HS-27A (cell line): Measurements from ENCODE around the gene PRKAR1B.
"Not testable (repeated sequence)": the region's sequence is repeated elsewhere in the genome, so short reads cannot be mapped to it uniquely, and the experiment has no call there.

ENCODE experiments used
- DNase-seq: peaks from one replicate; pipeline ENCODE4 v3.0.0-alpha.2; 2012; ENCODE audit warnings: low read depth, missing footprints

PRKAR1B gene

DNA sequence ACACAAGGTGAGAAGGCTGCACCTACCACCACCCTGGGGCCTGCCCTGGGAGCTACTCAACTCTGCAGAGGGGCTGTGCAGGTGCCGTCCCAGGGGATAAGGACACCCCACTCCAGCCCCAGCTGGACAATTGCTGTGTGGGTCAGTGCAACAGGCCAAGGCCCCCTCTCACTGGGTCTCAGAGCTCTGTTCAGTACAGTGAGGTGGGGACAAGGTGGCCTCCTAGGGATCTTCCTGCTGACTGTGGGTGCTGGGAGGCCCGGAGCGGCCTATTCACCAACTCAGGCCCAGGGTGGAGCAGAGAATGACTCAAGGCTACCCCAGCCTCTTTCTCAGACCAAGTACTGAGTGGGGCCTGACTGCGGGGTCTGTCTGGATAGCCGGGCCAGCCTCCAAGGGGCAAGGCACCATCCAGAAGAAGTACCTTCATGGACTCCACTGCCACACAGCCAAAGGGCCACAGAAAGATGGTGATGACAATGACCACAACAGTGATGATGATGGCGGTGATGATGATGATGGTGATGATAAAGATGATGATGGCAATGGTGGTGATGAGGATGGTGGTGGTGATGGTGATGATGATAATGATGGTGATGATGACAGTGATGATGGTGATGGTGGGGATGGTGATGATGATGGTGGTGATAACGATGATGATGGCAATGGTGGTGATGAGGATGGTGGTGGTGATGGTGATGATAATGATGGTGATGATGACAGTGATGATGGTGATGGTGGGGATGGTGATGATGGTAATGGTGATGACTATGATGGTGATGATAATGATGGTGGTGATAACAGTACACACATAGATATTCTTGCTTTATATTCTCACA lies 60.4 kb downstream of the PRKAR1B start:
- no peak for DNase-seq

DNA sequence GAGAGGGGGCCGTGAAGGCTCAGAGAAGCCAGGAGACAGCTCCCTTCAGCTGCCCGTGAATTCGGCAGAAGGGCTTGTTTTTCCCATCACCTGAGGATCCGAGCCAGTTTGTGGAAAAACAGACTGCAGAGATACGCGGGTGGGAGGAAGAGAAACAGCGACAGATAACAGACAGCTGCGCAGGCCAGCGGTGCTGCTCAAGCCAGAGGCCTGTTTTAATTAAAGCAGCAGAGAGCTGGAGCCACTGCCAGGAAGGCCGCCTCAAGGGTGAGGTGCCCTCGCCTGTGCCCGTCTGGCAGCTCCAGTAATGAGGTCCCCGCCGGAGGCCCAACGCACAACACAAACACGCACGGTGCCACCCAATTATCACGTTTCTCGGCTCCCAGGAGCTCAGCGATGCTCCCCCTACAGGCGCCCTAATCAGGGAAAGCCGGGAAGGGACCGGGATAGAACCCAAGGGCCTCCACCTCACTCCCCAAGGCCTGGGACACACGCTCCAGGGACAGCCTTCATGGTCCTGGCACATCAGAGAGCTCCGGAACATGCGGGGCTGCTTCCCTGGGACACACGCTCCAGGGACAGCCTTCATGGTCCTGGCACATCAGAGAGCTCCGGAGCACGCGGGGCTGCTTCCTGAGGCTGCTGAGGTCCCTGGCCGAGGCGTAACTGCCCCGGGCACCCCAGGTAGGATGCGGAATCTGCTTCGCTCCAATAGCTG lies 61.2 kb downstream of the PRKAR1B start:
- DNase-seq: no peak

GRCh38 chr7:664997-665735 lies 61.9 kb downstream of the PRKAR1B start:
- no peak for DNase-seq

- DNase-seq: no peak
Measured at GRCh38 chr7:664402-664775, 62.7 kb downstream of the PRKAR1B start.

GRCh38 chr7:662576-662975 lies 64.5 kb downstream of the PRKAR1B start:
- DNase-seq: no peak

GRCh38 chr7:659996-660395 lies 67.1 kb downstream of the PRKAR1B start:
- DNase-seq: no peak

DNA sequence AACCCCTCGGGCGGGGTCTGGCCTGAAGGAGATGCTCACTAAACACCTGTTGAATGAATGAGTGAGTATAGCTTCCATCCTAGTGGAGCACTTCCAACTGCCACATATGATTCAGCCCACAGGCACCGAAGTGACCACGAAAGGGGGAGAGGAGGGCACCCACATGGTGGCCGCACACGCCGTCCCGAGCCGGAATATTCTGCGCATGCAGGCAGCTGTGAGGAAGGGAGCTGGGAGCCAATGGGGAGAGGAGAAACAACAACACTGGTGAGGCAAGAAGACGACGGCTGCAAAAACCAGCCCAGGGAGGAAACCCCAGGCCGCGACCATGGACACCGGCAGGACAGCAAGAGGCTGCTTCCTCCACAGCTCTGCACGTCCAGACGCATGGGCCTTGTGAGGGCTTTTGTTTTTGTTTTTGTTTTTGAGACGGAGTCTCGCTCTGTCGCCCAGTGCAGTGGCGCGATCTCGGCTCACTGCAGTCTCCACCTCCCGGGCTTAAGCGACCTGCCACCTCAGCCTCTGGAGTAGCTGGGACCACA lies 67.7 kb downstream of the PRKAR1B start:
- no peak for DNase-seq

DNA sequence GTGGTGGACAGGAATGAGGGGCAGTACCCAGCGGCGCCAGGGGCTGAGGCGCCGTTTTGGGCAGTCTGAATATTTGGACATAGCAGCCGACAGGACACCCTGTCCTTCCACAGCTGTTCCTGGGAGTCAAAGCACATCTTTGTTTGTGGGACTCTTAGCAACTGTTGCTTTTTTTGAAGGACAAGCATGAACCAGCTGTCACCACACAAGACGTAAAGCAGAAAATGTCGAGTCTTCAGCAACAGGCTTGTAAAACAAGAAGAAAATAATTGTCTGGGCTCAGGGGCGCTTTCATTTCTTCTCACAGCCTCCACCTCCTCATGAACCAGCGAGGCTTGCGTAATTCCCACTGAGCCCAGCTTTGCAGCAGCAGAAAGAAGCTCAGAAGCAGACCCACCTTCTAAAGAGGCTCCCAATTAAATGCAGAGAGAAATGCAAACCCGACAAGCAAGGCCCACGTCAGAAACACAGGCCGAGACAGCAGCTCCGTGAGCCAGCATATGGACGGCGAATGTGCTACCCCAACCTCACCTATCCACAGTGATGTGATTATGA lies 69.4 kb downstream of the PRKAR1B start:
- DNase-seq: no peak

DNA sequence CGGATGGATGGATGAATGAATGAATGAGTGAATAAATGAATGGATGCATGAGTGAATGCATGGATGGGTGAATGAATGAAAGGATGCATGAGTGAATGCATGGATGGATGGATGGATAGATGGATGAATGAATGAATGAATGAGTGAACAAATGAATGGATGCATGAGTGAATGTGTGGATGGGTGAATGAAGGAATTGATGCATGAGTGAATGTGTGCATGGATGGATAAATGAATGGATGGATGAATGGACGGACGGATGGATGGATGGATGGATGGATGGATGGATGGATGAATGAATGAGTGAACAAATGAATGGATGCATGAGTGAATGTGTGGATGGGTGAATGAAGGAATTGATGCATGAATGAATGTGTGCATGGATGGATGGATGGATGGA lies 70.1 kb downstream of the PRKAR1B start:
- DNase-seq: not testable (repeated sequence)

GRCh38 chr7:655758-656157 lies 71.3 kb downstream of the PRKAR1B start:
- DNase-seq: no peak

- no peak for DNase-seq
Measured at GRCh38 chr7:653829-654764, 73.0 kb downstream of the PRKAR1B start.

GRCh38 chr7:652881-653280 lies 74.2 kb downstream of the PRKAR1B start:
- no peak for DNase-seq

DNA sequence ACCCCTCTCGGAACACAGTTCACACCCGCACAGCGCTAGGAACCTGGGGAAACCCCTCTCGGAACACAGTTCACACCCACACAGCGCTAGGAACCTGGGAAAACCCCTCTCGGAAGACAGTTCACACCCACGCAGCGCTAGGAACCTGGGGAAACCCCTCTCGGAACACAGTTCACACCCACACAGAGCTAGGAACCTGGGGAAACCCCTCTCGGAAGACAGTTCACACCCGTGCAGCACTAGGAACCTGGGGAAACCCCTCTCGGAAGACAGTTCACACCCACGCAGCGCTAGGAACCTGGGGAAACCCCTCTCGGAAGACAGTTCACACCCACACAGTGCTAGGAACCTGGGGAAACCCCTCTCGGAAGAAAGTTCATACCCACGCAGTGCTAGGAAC lies 74.9 kb downstream of the PRKAR1B start:
- DNase-seq: not testable (repeated sequence)

GRCh38 chr7:651032-651728 lies 75.9 kb downstream of the PRKAR1B start:
- no peak for DNase-seq

- DNase-seq: no peak
Measured at GRCh38 chr7:650339-651031, 76.6 kb downstream of the PRKAR1B start.

- no peak for DNase-seq
Measured at GRCh38 chr7:646951-647350, 80.1 kb downstream of the PRKAR1B start.

DNA sequence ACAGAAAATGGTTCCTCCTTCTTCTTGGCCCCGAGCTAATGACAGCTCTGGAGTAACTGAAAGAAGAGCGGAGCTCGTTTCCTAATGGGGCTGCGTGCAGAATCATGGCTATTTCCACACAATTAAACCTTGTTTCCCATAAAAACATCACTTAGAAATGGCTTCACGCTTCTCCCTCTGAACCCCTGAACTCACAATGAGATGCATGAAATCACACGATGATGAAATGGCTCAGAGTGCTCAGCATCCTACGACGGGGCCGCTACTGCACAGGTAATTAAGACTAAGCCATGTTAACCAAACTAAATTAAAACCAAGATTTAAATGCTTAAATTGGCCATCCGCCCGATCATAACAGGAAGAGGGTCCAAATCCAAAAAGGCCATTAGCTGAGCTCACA lies 80.6 kb downstream of the PRKAR1B start:
- no peak for DNase-seq

DNA sequence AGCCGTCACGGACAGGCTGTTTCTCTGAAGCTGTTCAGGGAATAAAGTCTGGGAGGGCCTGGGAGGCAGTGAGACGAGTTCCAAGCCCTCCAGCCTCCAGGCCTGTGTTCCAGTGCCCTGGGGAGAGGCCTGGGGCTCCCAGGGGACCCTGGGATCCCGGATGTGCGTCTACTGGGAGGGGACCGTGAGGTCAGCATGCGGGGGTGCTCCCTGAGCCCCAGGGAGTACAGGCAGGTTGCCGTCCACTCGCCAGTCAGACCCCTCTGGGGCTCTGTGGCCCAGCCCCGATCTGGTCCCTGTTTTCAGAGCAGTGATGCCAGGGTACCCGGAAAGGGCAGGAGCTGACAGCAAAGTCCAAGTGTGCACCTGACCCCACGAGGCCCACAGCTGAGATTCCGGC lies 81.5 kb downstream of the PRKAR1B start:
- no peak for DNase-seq

- DNase-seq: no peak
Measured at GRCh38 chr7:644381-645305, 82.4 kb downstream of the PRKAR1B start.
